A549 (cell line): ENCODE data around the gene TM6SF1. TPM values are rescaled to one million over a fixed set of nuclear protein-coding genes. Genes with fewer than 3 reads are reported as not detected.
"Not testable (repeated sequence)": the region's sequence is repeated elsewhere in the genome, so short reads cannot be mapped to it uniquely, and the experiment has no call there.

Experiments
- ATAC-seq, 2 experiments: fragments of 200-7000 bp in 1 of 2; fragments of >200 bp in 1 of 2; cut with Nextera tagmentation in 1 of 2; cut with Tn5 transposase in 1 of 2; 3 replicates each; pipeline versions ENCODE4 v1.8.0 to v1.9.1; 2018 to 2020; ENCODE audit warnings: mild to moderate bottlenecking in 1 of 2, moderate library complexity in 1 of 2
- CTCF ChIA-PET: fragments of 300-600 bp; sonication (Branson Sonifier 250); formaldehyde crosslinking; extraction: SDS; loops from one replicate; lab custom pipeline; 2021; ENCODE audit warnings: antibody characterized with exemption, inconsistent platforms; lab: Yijun Ruan, JAX
- POLR2A ChIA-PET: fragments of 350-600 bp; formaldehyde crosslinking; extraction: SDS; loops from one replicate; lab custom pipeline; 2021; ENCODE audit warnings: antibody characterized with exemption, inconsistent platforms; lab: Yijun Ruan, JAX
- DNase-seq, 2 experiments: peaks; one replicate each; pipeline versions ENCODE4 v3.0.0 to v3.0.0-alpha.2; 2011 to 2016; ENCODE audit warnings: low read depth in 1 of 2, low spot score in 1 of 2
- FAIRE-seq: peaks from 2 replicates; lab custom pipeline; 2011; peaks lifted over from hg19 to GRCh38; lab: Jason Lieb, UNC
- H3K27ac ChIP-seq, 2 experiments: fragments of >200 bp; sonication (Bioruptor Twin); formaldehyde crosslinking; 3 replicates each; pipeline ENCODE4 v1.5.1; 2016 to 2017
- H3K4me1 ChIP-seq: fragments of >200 bp; sonication (Bioruptor Twin); formaldehyde crosslinking; 3 replicates; pipeline ENCODE4 v1.6.1; 2016
- H3K4me2 ChIP-seq: fragments of >200 bp; sonication (Bioruptor Twin); formaldehyde crosslinking; 3 replicates; pipeline ENCODE4 v1.6.1; 2016
- H3K4me3 ChIP-seq: fragments of >200 bp; sonication (Bioruptor Twin); formaldehyde crosslinking; 3 replicates; pipeline ENCODE4 v1.5.1; 2016
- H3K9me3 ChIP-seq: fragments of >200 bp; sonication (Bioruptor Twin); formaldehyde crosslinking; 3 replicates; pipeline ENCODE4 v1.6.1; 2016
- CBX2 ChIP-seq: fragments of 200-600 bp; sonication (generic); IDR thresholded peaks from 2 replicates; pipeline ENCODE4 v1.6.1; 2016; ENCODE audit warnings: low read depth, mild to moderate bottlenecking, borderline replicate concordance
- CEBPB ChIP-seq, 2 experiments: fragments of >200 bp in 1 of 2; sonication (Bioruptor Twin) in 1 of 2; formaldehyde crosslinking in 1 of 2; IDR thresholded peaks; 2 replicates each; pipeline ENCODE4 v1.6.1; 2012 to 2016
- CHD4 ChIP-seq: fragments of 200-600 bp; sonication (generic); IDR thresholded peaks from 2 replicates; pipeline ENCODE4 v1.6.1; 2016; ENCODE audit warnings: antibody characterized with exemption, mild to moderate bottlenecking, borderline replicate concordance
- EP300 ChIP-seq, 2 experiments: fragments of >200 bp; sonication (Bioruptor Twin); formaldehyde crosslinking; IDR thresholded peaks; 2 replicates in 1 of 2; 3 replicates in 1 of 2; pipeline ENCODE4 v1.6.1; 2016 to 2017
- ESRRA ChIP-seq: fragments of 150-350 bp; IDR thresholded peaks from 2 replicates; pipeline ENCODE4 v1.6.1; 2014; ENCODE audit warnings: mild to moderate bottlenecking, low read length, borderline replicate concordance
- FOSL2 ChIP-seq, 2 experiments: fragments of 450-650 bp in 1 of 2; fragments of >200 bp in 1 of 2; sonication (Bioruptor Twin) in 1 of 2; formaldehyde crosslinking; IDR thresholded peaks; 2 replicates each; pipeline versions ENCODE4 v1.5.0 to v1.6.1; 2016 to 2020; ENCODE audit warnings: mild to moderate bottlenecking in 1 of 2, moderate library complexity in 1 of 2
- FOXS1 ChIP-seq: fragments of 250-450 bp; sonication (Bioruptor Pico); IDR thresholded peaks from 2 replicates; pipeline ENCODE4 v1.5.0; 2020; ENCODE audit warnings: mild to moderate bottlenecking, moderate library complexity
- HDAC2 ChIP-seq: fragments of 200-600 bp; sonication (generic); IDR thresholded peaks from 2 replicates; pipeline ENCODE4 v1.6.1; 2016
- KDM5A ChIP-seq: fragments of 200-600 bp; sonication (generic); IDR thresholded peaks from 2 replicates; pipeline ENCODE4 v1.6.1; 2016; ENCODE audit warnings: antibody characterized with exemption, mild to moderate bottlenecking
- MAFK ChIP-seq: fragments of 450-650 bp; IDR thresholded peaks from 2 replicates; pipeline ENCODE4 v1.6.1; 2014; ENCODE audit not compliant: partially characterized antibody
- MAZ ChIP-seq: fragments of 150-350 bp; IDR thresholded peaks from 2 replicates; pipeline ENCODE4 v1.6.1; 2014; ENCODE audit warnings: antibody characterized with exemption, low read depth, low read length, borderline replicate concordance
- MYC ChIP-seq: IDR thresholded peaks from 2 replicates; pipeline ENCODE4 v1.6.1; 2012; ENCODE audit warnings: mild to moderate bottlenecking, inconsistent platforms, low read length, improper control_type of control experiment, borderline replicate concordance
- NR3C1 ChIP-seq: fragments of >200 bp; sonication (Bioruptor Twin); formaldehyde crosslinking; IDR thresholded peaks from 3 replicates; pipeline ENCODE4 v1.6.1; 2017
- PHF8 ChIP-seq: fragments of 200-600 bp; sonication (generic); IDR thresholded peaks from 2 replicates; pipeline ENCODE4 v1.6.1; 2016; ENCODE audit warnings: low read depth, mild to moderate bottlenecking, antibody characterized with exemption, moderate library complexity, borderline replicate concordance
- RNF2 ChIP-seq: fragments of 200-600 bp; sonication (generic); IDR thresholded peaks from 2 replicates; pipeline ENCODE4 v1.6.1; 2016; ENCODE audit warnings: low read depth, mild to moderate bottlenecking, antibody characterized with exemption, moderate library complexity, borderline replicate concordance
- SMC3 ChIP-seq: fragments of >200 bp; sonication (Bioruptor Twin); formaldehyde crosslinking; IDR thresholded peaks from 3 replicates; pipeline ENCODE4 v1.6.1; 2018; ENCODE audit warnings: inconsistent platforms
- ZNF302 ChIP-seq: fragments of 250-450 bp; sonication (Bioruptor Pico); IDR thresholded peaks from 2 replicates; pipeline ENCODE4 v1.9.0; 2021; ENCODE audit warnings: inconsistent platforms, mild to moderate bottlenecking, moderate library complexity
- WGBS: methylation state at CpG from one replicate; pipeline ENCODE4 v1.1.6; 2017; ENCODE audit errors: missing lambda C conversion rate; 5-methylcytosine and 5-hydroxymethylcytosine counted together
- polyA plus RNA-seq, 4 experiments: library from polyadenylated mRNA; depleted of rRNA in 3 of 4; stranded (reverse); fragments of >200 nt; fragmentation: RNase III in 1 of 4; extraction: RNeasy Plus Mini Kit Qiagen cat#74134 plus additional on column Dnase treatment in 1 of 4; gene quantifications; 2 replicates in 3 of 4; 3 replicates in 1 of 4; pipeline ENCODE4 v1.2.3, GENCODE V29; 2011 to 2017

TM6SF1 gene
- polyA plus RNA-seq, 2 of the 4 experiments (the other 2 are of a cell fraction) = 1.1 TPM; not detected in 1

DNA sequence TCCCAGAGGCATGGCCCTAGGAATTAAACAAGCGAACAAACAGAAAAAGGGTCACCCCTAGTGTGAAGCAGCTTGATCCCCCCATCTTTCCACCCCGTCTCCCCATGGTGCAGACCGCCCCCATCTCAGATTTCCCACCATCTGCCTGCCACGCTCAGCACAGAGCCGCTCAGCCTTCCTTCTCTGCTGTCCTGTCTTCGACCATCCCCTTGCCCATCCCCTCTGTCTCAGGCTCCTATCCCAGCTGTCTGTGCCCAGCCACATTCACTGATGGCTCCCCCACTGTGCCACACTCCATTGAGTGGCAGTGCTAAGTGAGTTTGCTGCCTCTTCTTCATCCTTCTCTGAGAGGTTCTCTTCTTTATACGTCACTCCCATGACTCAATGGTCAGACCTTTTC, 28.7 kb upstream of the TM6SF1 start:
- no peak for TF ChIP-seq PHF8
- H3K4me1 ChIP-seq = no peaks in the 10 kb centered on the region
- H3K4me2 ChIP-seq = no peak overlapping the region
- peak; percentile 36 to 58; a peak in 4 of 6 replicates for ATAC-seq
- CTCF ChIA-PET = interaction anchor here (1.6 kb wide), 1 partner anchor 10 kb away, joined by 3 read pairs; no protein-coding TSS in a partner anchor
- H3K4me3 ChIP-seq = no peak overlapping the region
- DNase-seq = no peak
- FAIRE-seq = no peak
- H3K9me3 ChIP-seq = peaks cover 15% of the 10 kb centered on the region
- H3K27ac ChIP-seq = no peak overlapping the region
- WGBS = 27% methylated on average over 7 of the region's 7 CpGs
- POLR2A ChIA-PET = interaction anchor here (1.3 kb wide), 1 partner anchor 12 kb away, joined by 6 read pairs; the partner anchor contains the start of gene BTBD1

DNA sequence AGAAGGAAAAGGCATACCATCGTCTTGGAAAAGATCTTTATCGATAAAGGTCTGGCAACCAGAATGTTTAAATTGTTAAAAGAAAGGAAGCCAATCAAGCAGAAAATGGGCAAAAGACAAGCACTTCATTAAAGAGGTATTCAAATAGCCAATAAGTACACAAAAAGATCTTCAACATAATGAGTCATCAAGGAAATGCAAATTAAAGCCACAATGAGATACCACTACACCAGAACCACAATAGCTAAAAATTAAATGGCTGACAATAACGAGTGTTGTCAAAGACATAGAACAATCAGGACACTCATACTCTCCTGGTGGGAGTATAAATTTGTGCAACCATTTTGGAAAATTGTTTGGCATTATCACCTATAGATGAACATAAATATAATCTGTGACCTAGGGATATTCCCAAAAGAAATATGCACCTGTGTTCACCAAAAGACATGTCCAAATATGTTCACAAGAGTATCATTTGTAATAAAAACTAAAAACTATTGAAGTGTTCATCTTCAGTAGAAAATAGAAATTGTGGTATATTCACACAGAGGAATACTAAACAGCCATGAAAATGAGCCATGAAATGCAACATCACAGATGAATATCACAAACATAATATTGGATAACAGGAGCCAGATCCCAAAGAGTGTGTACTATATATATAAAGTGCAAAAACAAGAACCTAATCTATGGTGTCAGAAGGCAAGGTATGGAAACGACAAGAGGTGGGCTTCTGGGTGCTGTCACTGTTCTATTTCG, 26.0 kb upstream of the TM6SF1 start:
- 1% methylated on average over 5 of the region's 5 CpGs for WGBS

DNA sequence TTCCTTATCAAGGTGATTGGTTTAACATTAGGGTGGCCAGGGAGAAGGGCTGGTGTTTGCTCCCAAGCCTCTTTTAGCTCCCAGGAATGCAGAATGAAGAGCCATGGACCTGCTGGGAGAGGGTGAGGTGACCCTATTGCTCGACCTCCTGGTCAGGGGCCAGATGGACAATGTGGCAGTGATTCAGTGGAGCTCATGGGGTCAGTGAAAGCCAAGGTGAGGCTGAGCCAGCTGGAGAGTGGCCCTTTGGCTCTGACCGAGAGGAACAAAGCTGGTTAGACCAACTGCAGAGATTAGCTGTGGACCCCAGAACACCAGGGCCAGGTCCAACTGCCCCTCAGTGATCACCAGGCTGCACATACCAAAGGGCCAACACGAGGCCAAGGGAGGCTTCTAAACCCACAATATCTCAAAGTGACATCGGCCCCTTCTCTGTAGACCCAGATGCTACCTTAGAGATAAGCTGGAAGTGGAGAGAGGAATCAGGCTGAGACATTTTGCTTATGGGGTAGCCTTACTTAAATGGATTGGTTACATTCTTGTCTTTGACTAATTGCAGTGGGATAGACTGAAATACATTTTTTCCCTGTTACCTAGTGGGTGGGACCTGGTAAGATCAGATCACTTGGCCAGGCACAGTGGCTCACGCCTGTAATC, 24.6 kb upstream of the TM6SF1 start:
- Histone ChIP-seq H3K9me3 (peaks cover 2% of the 10 kb centered on the region; the same call in 1 of the 3 replicates), H3K27ac (no peak overlapping the region), H3K4me2 (no peak overlapping the region), H3K4me1 (no peaks in the 10 kb centered on the region), H3K4me3 (no peak overlapping the region)
- no peak for DNase-seq
- ATAC-seq = peak in 1 of 2 experiments; percentile 26; a peak in 2 of 6 replicates
- WGBS = 43% methylated on average over 5 of the region's 5 CpGs
- FAIRE-seq = no peak
- TF ChIP-seq HDAC2 (no peak), FOSL2 (IDR thresholded peaks at IDR 0.05) (no peak), FOSL2 (CRISPR knock-in tag; IDR thresholded peaks at IDR 0.05) (no peak), ZNF302 (no peak), EP300 (IDR thresholded peaks at IDR 0.05) (no peak), MAFK (no peak)
- TF ChIP-seq, all 56 proteins: peak for 0
- ChIA-PET CTCF (interaction anchor here (1.9 kb wide), 1 partner anchor 18 kb away, joined by 5 read pairs; no protein-coding TSS in a partner anchor), POLR2A (no interaction called here)

More for the DNA sequence above, 26.0 kb upstream of the TM6SF1 start:
- FAIRE-seq (no peak), ATAC-seq (no peak), DNase-seq (no peak)
- POLR2A ChIA-PET = no interaction called here
- no peak overlapping the region for H3K27ac ChIP-seq
- H3K4me3 ChIP-seq = no peak overlapping the region
- TF ChIP-seq CHD4 (no peak), FOSL2 (IDR thresholded peaks at IDR 0.05) (no peak), FOSL2 (CRISPR knock-in tag; IDR thresholded peaks at IDR 0.05) (peak; percentile 54)
- CTCF ChIA-PET = interaction anchor here (0.6 to 1.9 kb wide), 2 partner anchors 19 to 59 kb away, joined by 3 to 5 read pairs; no protein-coding TSS in a partner anchor
- H3K4me1 ChIP-seq = no peaks in the 10 kb centered on the region
- peaks cover 2% of the 10 kb centered on the region; the same call in 1 of the 3 replicates for H3K9me3 ChIP-seq
- H3K4me2 ChIP-seq = no peak overlapping the region

DNA sequence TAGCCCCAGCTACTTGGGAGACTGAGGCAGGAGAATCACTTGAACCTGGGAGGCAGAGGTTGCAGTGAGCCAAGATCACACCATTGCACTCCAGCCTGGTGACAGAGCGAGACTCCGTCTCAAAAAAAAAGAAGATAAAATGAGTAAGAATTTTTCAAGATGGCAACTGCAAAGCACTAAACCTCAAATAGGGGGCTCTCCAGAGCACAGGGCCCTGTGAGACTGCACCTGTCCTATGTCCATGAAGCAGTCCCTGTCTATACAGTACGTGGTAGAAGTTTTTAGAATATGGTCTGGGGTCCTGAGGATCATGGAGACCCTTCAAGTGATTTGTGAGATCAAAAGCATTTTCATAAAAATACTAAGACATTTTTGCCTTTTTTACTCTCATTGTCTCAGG, 22.0 kb upstream of the TM6SF1 start:
- ATAC-seq, H3K4me1 ChIP-seq, FAIRE-seq: not testable (repeated sequence)

DNA sequence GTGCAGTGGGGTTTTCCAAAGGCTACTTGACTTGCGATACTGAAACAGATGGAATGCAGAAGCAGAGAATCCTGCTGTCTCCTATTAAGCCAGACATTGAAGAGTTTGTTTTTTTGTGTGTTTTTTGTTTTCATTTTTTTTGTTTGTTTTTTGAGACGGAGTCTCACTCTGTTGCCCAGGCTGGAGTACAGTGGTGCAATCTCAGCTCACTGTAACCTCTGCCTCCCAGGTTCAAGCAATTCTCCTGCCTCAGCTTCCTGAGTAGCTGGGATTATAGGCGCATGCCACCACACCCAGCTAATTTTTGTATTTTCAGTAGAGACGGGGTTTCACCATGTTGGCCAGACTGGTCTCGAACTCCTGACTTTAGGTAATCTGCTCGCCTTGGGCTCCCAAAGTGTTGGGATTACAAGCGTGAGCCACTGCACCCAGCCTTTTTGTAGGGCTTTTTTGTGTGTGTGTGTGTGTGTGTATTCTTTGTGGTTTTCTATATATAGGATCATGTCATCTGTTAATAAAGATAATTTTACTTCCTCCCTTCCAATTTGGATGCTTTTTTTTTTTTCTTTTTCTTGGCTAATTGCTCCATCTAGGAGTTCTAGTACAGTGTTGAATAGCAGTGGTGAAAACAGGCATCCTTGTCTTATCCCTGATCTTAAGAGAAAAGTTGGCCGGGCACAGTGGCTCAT, 21.4 kb upstream of the TM6SF1 start:
- ATAC-seq, DNase-seq, H3K4me1 ChIP-seq, H3K4me3 ChIP-seq, H3K4me2 ChIP-seq, H3K9me3 ChIP-seq, POLR2A ChIA-PET, CTCF ChIA-PET, FAIRE-seq, H3K27ac ChIP-seq: not testable (repeated sequence)
- 70% methylated on average over 8 of the region's 8 CpGs for WGBS

More for the DNA sequence above, 22.0 kb upstream of the TM6SF1 start:
- H3K4me2 ChIP-seq, CTCF ChIA-PET, H3K9me3 ChIP-seq, H3K4me3 ChIP-seq, POLR2A ChIA-PET, DNase-seq, H3K27ac ChIP-seq: not testable (repeated sequence)
- 67% methylated on average over 3 of the region's 3 CpGs for WGBS

DNA sequence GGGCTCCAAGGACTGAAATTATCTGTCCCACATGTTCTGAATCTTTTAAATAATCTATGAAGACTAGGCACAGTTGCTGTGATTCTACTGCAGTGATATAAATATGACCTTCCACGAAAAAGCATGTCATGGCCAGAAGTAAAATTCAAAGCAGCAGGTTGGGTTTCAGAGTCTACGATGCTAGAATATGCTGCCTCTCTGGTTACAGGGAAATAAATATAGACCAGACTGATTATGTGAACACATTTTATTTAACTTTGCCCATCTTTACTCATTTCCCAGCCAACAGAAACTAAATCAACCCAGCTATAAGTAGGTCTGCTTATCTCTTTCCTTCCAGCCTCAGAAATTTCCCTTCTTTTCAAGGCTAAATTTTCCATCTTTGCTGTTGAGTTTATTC, 19.9 kb upstream of the TM6SF1 start:
- CTCF ChIA-PET = interaction anchor here (0.7 kb wide), 1 partner anchor 13 kb away, joined by 4 read pairs; no protein-coding TSS in a partner anchor
- POLR2A ChIA-PET = interaction anchor here (0.6 kb wide), 1 partner anchor 347 kb away, joined by 3 read pairs; no protein-coding TSS in a partner anchor
- DNase-seq = no peak

More for the DNA sequence above, 19.9 kb upstream of the TM6SF1 start:
- Histone ChIP-seq H3K4me3 (no peak overlapping the region), H3K4me2 (no peak overlapping the region), H3K4me1 (no peaks in the 10 kb centered on the region), H3K27ac (no peak overlapping the region), H3K9me3 (no peaks in the 10 kb centered on the region)
- no peak for ATAC-seq
- TF ChIP-seq CEBPB (IDR thresholded peaks at IDR 0.05) (no peak), SMC3 (no peak), KDM5A (no peak), MAFK (no peak), MAZ (no peak), NR3C1 (no peak), FOSL2 (IDR thresholded peaks at IDR 0.05) (no peak), FOSL2 (CRISPR knock-in tag; IDR thresholded peaks at IDR 0.05) (no peak), CBX2 (no peak), MYC (no peak), PHF8 (no peak), EP300 (IDR thresholded peaks at IDR 0.05) (no peak), FOXS1 (CRISPR knock-in tag) (no peak), RNF2 (no peak), ESRRA (no peak)
- FAIRE-seq = no peak
- 42% methylated on average over 2 of the region's 2 CpGs for WGBS
